ENCODE results near the gene SPTSSA.
"Not testable (repeated sequence)": the region's sequence is repeated elsewhere in the genome, so short reads cannot be mapped to it uniquely, and the experiment has no call there.

Gene SPTSSA

DNA sequence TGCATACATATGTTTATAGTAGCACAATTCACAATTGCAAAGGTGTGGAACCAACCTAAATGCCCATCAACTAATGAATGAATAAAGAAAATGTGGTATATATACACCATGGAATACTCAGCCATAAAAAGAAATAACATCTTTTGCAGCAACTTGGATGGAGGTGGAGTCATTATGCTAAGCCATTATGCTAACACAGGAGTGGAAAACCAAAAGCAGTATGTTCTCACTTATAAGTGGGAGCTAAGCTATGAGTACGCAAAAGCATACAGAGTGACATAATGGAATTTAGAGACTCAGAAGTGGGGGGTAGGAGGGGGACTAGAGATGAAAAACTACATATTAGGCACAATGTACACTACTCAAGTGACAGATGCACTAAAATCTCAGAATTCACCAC is 16.2 kb upstream of the SPTSSA start:
- H3K4me1 ChIP-seq (ENCODE audit: control insufficient read depth in 2 of 2, insufficient read depth in 1 of 2, low read depth in 1 of 2, low read length in 2 of 2): no peaks in the 10 kb centered on the region
- H2BK12ac ChIP-seq (ENCODE audit: low read length): no peak overlapping the region
- no peak overlapping the region for H3K9ac ChIP-seq (ENCODE audit: low read depth, low read length, poor library complexity)
- no peak overlapping the region for H4K91ac ChIP-seq (ENCODE audit: low read depth, low read length, poor library complexity)
- no peak overlapping the region for H3K14ac ChIP-seq (ENCODE audit: low read length)
- H3K4me3 ChIP-seq (ENCODE audit: low read length in 2 of 2): no peak overlapping the region
- H3K18ac ChIP-seq (ENCODE audit: low read length): no peak overlapping the region
- no peak overlapping the region for H3K4ac ChIP-seq (ENCODE audit: low read length)
- H3K27me3 ChIP-seq (ENCODE audit: control insufficient read depth in 3 of 3, insufficient read depth in 3 of 3, low read depth in 1 of 3, low read length in 3 of 3): no peaks in the 10 kb centered on the region
- H3K4me2 ChIP-seq (ENCODE audit: insufficient read depth, low read length, poor library complexity, severe bottlenecking): no peak overlapping the region
- H3K23ac ChIP-seq (ENCODE audit: low read depth, low read length, poor library complexity): no peak overlapping the region
- H2BK120ac ChIP-seq (ENCODE audit: low read depth, low read length): no peak overlapping the region
- WGBS, 2 donors (ENCODE audit: extremely low coverage in 2 of 2, insufficient read length in 2 of 2, insufficient replicate concordance in 1 of 2): no CpG with 5 or more reads among the region's 1 CpG
- no peak overlapping the region for H3K27ac ChIP-seq (replicated peaks; ENCODE audit: low read length)
- no peak overlapping the region for H2BK5ac ChIP-seq (ENCODE audit: low read length)
- H3K36me3 ChIP-seq (replicated peaks in 1 of 2; ENCODE audit: control insufficient read depth in 2 of 2, insufficient read depth in 2 of 2, low read length in 2 of 2): no peaks in the 10 kb centered on the region
- no peaks in the 10 kb centered on the region for H3K9me3 ChIP-seq (replicated peaks in 1 of 2; ENCODE audit: control insufficient read depth in 2 of 2, insufficient read depth in 1 of 2, low read depth in 1 of 2, low read length in 2 of 2)
- no peak overlapping the region for H2BK15ac ChIP-seq (ENCODE audit: low read length)
- DNase-seq (ENCODE audit: low spot score): no peak
- no peak overlapping the region for H4K8ac ChIP-seq (ENCODE audit: low read depth, low read length)
- H2AK5ac ChIP-seq (ENCODE audit: low read depth, low read length): no peak overlapping the region
- H3K79me1 ChIP-seq (ENCODE audit: low read depth, low read length): no peaks in the 10 kb centered on the region
- no peak overlapping the region for H2AFZ ChIP-seq (ENCODE audit: low read length)

GRCh38 chr14:34476036-34476435 is 14.0 kb upstream of the SPTSSA start:
- not testable (repeated sequence) for H3K4me2 ChIP-seq (ENCODE audit: insufficient read depth, low read length, poor library complexity, severe bottlenecking); H3K27me3 ChIP-seq (ENCODE audit: control insufficient read depth in 3 of 3, insufficient read depth in 3 of 3, low read depth in 1 of 3, low read length in 3 of 3); H3K4ac ChIP-seq (ENCODE audit: low read length); H4K8ac ChIP-seq (ENCODE audit: low read depth, low read length); H2AFZ ChIP-seq (ENCODE audit: low read length); H3K36me3 ChIP-seq (replicated peaks in 1 of 2; ENCODE audit: control insufficient read depth in 2 of 2, insufficient read depth in 2 of 2, low read length in 2 of 2); DNase-seq (ENCODE audit: low spot score); H3K27ac ChIP-seq (replicated peaks; ENCODE audit: low read length); H2BK5ac ChIP-seq (ENCODE audit: low read length); H3K18ac ChIP-seq (ENCODE audit: low read length); H3K4me1 ChIP-seq (ENCODE audit: control insufficient read depth in 2 of 2, insufficient read depth in 1 of 2, low read depth in 1 of 2, low read length in 2 of 2); H3K79me1 ChIP-seq (ENCODE audit: low read depth, low read length); H2AK5ac ChIP-seq (ENCODE audit: low read depth, low read length); H3K4me3 ChIP-seq (ENCODE audit: low read length in 2 of 2); H3K23ac ChIP-seq (ENCODE audit: low read depth, low read length, poor library complexity); H3K9ac ChIP-seq (ENCODE audit: low read depth, low read length, poor library complexity); H2BK15ac ChIP-seq (ENCODE audit: low read length); H3K9me3 ChIP-seq (replicated peaks in 1 of 2; ENCODE audit: control insufficient read depth in 2 of 2, insufficient read depth in 1 of 2, low read depth in 1 of 2, low read length in 2 of 2); H4K91ac ChIP-seq (ENCODE audit: low read depth, low read length, poor library complexity); H3K14ac ChIP-seq (ENCODE audit: low read length); H2BK120ac ChIP-seq (ENCODE audit: low read depth, low read length); H2BK12ac ChIP-seq (ENCODE audit: low read length)
- no CpG with 5 or more reads among the region's 31 CpGs for WGBS, 2 donors (ENCODE audit: extremely low coverage in 2 of 2, insufficient read length in 2 of 2, insufficient replicate concordance in 1 of 2)

- Histone ChIP-seq H3K9ac (ENCODE audit: low read depth, low read length, poor library complexity) (no peak overlapping the region), H3K18ac (ENCODE audit: low read length) (no peak overlapping the region), H3K9me3 (replicated peaks in 1 of 2; ENCODE audit: control insufficient read depth in 2 of 2, insufficient read depth in 1 of 2, low read depth in 1 of 2, low read length in 2 of 2) (no peaks in the 10 kb centered on the region), H2BK15ac (ENCODE audit: low read length) (no peak overlapping the region), H3K14ac (ENCODE audit: low read length) (no peak overlapping the region), H3K23ac (ENCODE audit: low read depth, low read length, poor library complexity) (no peak overlapping the region), H3K27ac (replicated peaks; ENCODE audit: low read length) (no peak overlapping the region), H4K91ac (ENCODE audit: low read depth, low read length, poor library complexity) (no peak overlapping the region), H3K27me3 (ENCODE audit: control insufficient read depth in 3 of 3, insufficient read depth in 3 of 3, low read depth in 1 of 3, low read length in 3 of 3) (no peaks in the 10 kb centered on the region), H2BK5ac (ENCODE audit: low read length) (no peak overlapping the region), H3K4me1 (ENCODE audit: control insufficient read depth in 2 of 2, insufficient read depth in 1 of 2, low read depth in 1 of 2, low read length in 2 of 2) (no peaks in the 10 kb centered on the region), H2BK120ac (ENCODE audit: low read depth, low read length) (no peak overlapping the region), H3K4me2 (ENCODE audit: insufficient read depth, low read length, poor library complexity, severe bottlenecking) (no peak overlapping the region), H2AK5ac (ENCODE audit: low read depth, low read length) (no peak overlapping the region), H2AFZ (ENCODE audit: low read length) (no peak overlapping the region), H3K4ac (ENCODE audit: low read length) (no peak overlapping the region), H3K4me3 (ENCODE audit: low read length in 2 of 2) (no peak overlapping the region), H3K79me1 (ENCODE audit: low read depth, low read length) (no peaks in the 10 kb centered on the region), H4K8ac (ENCODE audit: low read depth, low read length) (no peak overlapping the region), H3K36me3 (replicated peaks in 1 of 2; ENCODE audit: control insufficient read depth in 2 of 2, insufficient read depth in 2 of 2, low read length in 2 of 2) (no peaks in the 10 kb centered on the region), H2BK12ac (ENCODE audit: low read length) (no peak overlapping the region)
- no CpG with 5 or more reads among the region's 6 CpGs for WGBS, 2 donors (ENCODE audit: extremely low coverage in 2 of 2, insufficient read length in 2 of 2, insufficient replicate concordance in 1 of 2)
- no peak for DNase-seq (ENCODE audit: low spot score)
These were observed 13.1 kb upstream of the SPTSSA start for GRCh38 chr14:34475163-34475562.

- Histone ChIP-seq H3K79me1 (ENCODE audit: low read depth, low read length) (no peaks in the 10 kb centered on the region), H2BK15ac (ENCODE audit: low read length) (no peak overlapping the region), H3K4me3 (ENCODE audit: low read length in 2 of 2) (no peak overlapping the region), H3K18ac (ENCODE audit: low read length) (no peak overlapping the region), H3K4me1 (ENCODE audit: control insufficient read depth in 2 of 2, insufficient read depth in 1 of 2, low read depth in 1 of 2, low read length in 2 of 2) (no peaks in the 10 kb centered on the region), H4K91ac (ENCODE audit: low read depth, low read length, poor library complexity) (no peak overlapping the region), H3K9me3 (replicated peaks in 1 of 2; ENCODE audit: control insufficient read depth in 2 of 2, insufficient read depth in 1 of 2, low read depth in 1 of 2, low read length in 2 of 2) (no peaks in the 10 kb centered on the region), H3K14ac (ENCODE audit: low read length) (no peak overlapping the region), H3K4me2 (ENCODE audit: insufficient read depth, low read length, poor library complexity, severe bottlenecking) (no peak overlapping the region), H2AK5ac (ENCODE audit: low read depth, low read length) (no peak overlapping the region), H3K9ac (ENCODE audit: low read depth, low read length, poor library complexity) (no peak overlapping the region), H2AFZ (ENCODE audit: low read length) (no peak overlapping the region), H3K4ac (ENCODE audit: low read length) (no peak overlapping the region), H3K36me3 (replicated peaks in 1 of 2; ENCODE audit: control insufficient read depth in 2 of 2, insufficient read depth in 2 of 2, low read length in 2 of 2) (no peaks in the 10 kb centered on the region), H2BK120ac (ENCODE audit: low read depth, low read length) (no peak overlapping the region), H3K27me3 (ENCODE audit: control insufficient read depth in 3 of 3, insufficient read depth in 3 of 3, low read depth in 1 of 3, low read length in 3 of 3) (no peaks in the 10 kb centered on the region), H2BK5ac (ENCODE audit: low read length) (no peak overlapping the region), H3K27ac (replicated peaks; ENCODE audit: low read length) (no peak overlapping the region), H4K8ac (ENCODE audit: low read depth, low read length) (no peak overlapping the region), H3K23ac (ENCODE audit: low read depth, low read length, poor library complexity) (no peak overlapping the region), H2BK12ac (ENCODE audit: low read length) (no peak overlapping the region)
- no CpG with 5 or more reads among the region's 2 CpGs for WGBS, 2 donors (ENCODE audit: extremely low coverage in 2 of 2, insufficient read length in 2 of 2, insufficient replicate concordance in 1 of 2)
- DNase-seq (ENCODE audit: low spot score): no peak
These were observed 12.2 kb upstream of the SPTSSA start for GRCh38 chr14:34474187-34474679.
